HG03378 (cell line): ENCODE measurements around the gene TRMT10A.
"Not testable (repeated sequence)": the region's sequence is repeated elsewhere in the genome, so short reads cannot be mapped to it uniquely, and the experiment has no call there.

Source experiments
- ATAC-seq: cut with Tn5 transposase; IDR thresholded peaks from one replicate; pipeline ENCODE4 v1.9.1; 2021; ENCODE audit warnings: mild to moderate bottlenecking, moderate library complexity; ENCODE audit not compliant: unreplicated experiment

Gene TRMT10A

DNA sequence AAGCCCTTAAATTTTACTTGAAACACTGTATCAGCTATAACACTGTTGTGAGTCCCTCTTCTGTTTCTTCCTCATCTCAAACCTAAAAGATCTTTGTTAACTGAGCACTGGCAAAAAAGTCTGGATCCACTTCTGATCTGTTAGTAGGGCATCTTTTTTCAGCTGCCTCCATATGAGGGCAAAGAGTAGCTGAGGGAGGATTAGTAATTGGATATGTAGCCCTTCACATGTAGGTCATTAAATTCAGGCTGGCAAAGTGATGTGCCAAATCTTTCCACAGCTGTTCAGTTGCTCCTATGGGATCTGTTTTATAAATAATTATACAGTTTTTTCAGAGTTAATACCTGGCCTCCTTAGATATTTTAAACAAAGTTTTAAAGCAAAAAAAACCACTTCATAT is 1.1 kb upstream of the TRMT10A start:
- no peak for ATAC-seq

DNA sequence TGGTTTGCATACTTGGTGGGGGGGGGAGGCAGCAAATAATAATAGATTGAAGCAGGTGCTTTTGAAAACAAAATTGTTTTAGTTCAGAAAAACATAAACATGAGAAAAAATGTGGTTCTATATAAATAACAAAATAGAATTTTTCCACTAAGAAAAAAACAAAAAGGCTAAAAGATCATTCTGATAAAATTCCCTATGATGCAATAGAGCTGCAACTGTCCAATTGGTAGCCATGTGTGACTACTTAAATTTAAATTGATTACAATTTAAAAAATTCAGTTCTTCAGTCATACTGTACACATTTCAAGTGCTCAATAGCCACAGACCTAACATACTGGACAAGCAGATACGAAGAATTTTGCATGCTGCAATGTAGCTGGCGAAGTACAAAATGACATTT is 11.0 kb downstream of the TRMT10A start:
- ATAC-seq, result no peak

DNA sequence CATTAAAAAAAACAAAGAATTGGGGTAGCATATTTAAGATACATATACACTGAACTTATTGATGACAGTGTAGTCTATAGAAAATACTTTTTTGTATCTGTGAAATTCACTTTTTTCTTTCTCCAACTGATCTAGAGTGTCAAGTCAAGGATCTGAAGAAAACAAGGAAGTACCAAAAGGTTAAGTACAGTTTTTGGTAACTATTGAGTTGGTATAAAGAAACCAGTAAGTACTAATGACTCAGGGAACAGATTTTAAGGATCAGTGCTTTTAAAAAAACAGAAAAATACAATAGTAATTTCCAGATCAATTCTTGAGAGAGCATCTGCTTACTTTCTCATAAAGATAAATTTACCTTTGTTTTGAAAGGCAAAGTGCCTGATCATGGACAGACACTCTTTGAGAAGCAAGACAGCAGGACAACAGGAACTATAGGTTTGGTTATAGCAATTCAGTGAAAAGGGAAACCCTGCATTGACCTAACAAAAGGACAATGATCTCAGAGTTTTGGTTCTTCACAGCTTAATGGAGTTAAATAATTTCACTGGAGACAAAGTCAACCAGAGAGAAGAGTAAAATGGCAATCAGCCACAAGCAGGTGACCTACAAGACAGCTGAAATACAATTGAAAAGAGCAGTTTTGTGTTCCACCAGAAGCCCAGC is 23.4 kb downstream of the TRMT10A start:
- ATAC-seq, result no peak

DNA sequence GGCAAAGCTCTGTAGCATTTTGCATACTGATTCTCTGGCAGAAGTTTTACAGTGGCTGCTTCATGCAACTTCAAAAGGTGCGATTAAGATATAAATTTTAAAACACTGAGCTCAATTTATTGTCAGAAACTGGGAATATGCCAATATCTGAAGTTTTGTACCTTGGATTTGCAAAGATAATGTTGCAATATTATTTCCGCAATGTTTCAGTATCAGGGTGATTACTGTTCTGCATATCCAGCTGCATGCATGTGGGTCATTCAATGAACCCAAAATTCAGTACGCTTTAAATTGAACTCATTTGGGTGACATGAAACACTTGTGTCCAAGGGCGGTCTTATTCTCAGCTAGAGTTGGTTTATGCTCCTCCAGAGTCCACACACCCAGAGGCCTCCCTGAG is 26.2 kb downstream of the TRMT10A start:
- no peak for ATAC-seq

DNA sequence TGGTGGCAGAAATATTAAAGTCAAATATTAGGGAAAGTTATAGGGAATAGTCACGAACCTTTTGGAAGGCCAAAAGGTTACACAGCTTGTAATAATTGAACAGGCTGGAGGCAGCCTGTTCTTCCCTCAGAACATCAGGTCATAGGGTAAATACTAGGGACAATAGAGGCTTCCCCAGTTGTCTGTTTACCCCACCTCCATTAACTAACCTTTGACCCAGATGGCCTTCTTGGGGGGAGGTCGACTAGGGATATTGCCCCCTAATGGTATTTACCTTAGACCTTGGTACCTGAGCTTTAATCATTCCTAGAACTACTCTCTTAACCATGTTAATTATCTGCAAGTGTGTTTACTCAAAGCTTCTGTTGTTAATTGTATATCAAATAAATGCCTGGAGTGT is 27.0 kb downstream of the TRMT10A start:
- ATAC-seq, result no peak

DNA sequence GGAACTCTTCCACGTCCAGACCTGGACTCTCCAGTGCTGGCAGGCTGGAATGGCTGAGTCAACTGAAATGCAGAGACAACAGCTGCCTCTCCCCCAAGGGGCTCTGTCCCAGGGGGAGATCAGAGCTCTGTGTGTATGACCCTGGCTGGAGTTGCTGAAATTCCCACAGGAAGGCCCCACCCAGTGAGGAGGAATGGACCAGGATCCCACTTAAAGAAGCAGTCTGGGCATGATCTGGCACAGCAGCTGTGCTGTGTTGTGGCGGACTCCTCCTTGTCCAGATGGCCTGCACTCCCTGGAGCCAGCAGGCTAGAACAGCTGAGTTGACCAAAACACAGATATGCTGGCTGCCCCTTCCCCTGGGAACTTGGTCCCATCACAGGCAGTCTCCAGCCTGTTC is 27.6 kb downstream of the TRMT10A start:
- ATAC-seq, result no peak

DNA sequence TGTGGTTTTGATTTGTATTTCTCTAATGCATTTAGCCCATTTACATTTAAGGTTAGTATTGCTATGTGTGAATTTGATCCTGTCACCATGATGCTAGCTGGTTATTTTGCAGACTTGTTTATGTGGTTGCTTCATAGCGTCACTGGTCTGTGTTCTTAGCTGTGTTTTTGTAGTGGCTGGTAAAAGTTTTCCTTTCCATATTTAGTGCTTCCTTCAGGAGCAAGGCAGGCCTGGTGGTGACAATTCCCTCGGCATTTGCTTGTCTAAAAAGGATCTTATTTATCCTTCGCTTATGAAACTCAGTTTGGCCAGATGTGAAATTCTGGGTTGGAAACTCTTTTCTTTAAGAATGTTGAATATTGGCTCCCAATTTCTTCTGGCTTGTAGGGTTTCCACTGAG is 29.1 kb downstream of the TRMT10A start:
- not testable (repeated sequence) for ATAC-seq

DNA sequence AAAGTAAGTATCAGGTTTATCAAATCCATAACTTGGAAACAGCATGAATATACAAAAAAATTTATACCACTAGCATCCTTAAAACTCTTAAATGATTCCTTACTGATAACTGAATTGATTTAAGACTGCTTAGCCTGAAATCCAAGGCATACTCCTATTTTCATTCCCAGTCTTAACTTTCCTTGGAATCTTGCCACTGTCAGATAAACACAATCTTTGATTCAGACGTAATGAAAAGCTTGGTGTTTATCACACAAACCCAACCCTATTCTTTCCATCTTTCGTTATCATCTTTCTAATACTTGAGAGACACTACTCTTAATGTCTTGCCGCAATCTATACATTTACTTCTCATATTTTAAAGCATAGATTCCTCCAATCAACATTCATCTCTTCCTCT is 33.9 kb downstream of the TRMT10A start:
- no peak for ATAC-seq

DNA sequence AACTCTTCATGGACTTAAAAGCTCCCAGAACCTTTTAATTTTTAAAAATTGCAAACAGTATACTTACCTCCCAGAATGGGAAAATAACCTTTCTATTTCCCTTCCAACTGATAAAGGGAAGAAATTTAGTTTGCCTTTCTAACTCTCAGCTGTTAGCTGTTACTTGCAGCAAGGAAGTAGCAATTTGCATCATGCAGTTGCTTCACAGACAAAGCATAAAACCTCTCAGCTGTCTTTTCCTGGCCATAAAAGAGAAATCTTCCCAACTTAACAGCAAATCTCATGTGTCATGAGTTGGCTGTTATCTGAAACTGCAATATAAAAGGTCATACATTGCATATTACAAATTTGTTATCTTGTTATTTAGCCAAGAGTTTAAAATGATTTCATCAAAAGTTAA is 34.6 kb downstream of the TRMT10A start:
- ATAC-seq, result no peak

DNA sequence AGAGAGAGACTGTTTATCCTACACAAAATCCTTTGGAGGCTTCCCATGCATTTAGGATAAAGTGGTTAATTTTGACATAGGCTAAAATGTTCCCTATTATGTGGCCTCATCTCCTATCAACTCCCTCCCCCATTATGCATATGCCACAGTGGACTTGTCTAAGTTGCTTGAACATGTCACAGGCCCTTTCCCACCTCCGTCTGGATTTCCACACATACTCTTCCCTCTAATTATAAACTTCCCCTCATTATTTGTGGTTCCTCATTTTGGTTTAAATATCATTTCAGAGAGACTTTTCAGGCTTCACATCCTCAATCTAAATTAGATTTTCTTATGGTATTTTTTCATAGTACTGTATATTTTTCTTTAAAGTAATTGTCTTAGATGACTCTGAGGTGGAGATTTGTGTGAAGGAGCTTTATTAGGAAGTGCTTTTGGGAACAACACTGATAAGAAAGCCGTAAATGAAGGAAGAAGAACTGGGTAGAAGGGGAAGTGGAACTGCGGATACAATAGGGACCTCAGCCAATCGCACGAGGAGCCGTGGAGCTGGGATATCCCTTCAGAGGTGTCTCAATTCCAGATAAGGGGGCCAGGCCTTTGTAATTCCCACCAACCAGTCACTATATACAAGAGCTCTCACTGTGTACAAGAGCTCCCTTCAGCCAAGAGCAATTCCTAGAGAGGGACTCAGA is 45.1 kb downstream of the TRMT10A start:
- ATAC-seq, result no peak

DNA sequence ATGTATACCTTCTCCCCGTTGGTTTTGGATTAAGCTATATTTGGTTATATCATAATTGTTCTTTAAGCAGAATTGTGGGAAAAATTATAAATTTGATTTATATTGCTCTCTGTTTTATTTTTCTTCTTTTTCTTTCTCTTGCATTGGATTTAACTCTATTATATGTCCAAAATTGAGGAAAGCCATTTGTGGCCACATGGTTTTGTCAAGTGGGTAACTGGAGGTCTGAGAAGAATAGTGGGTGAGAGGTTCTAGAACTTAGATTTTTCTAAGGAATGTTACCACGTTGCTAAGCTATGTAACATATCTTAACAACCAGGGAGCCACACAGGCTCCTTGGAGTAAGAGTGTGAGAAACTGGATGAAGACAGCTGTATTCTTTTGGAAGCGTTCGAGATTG is 53.1 kb downstream of the TRMT10A start, which contains the start of gene C4orf17:
Gene C4orf17, plus strand, starts transcription at position 301 of the 400 bp plus-strand sequence. CDS start 2,061 bp downstream, outside the sequence.
- ATAC-seq, result no peak

DNA sequence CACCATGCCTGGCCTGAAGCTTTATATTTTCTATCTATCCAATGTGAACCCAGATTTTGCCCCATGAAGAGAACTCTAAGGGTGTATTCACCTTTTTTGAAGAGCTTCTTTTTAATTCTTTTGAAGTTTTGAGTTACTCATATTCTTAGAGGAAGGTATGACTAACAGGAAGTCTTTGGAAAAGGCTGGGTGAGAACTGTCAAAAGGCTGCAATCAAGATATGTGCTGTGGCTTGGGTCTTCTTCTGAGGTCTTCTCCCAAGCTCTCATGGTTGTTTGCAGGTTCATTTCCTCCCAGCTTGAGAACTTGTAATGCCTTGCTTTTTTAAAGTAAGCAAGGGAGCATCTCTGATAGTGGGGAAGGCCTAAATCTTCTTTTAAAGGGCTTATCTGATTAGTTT is 56.1 kb downstream of the TRMT10A start:
- ATAC-seq, result no peak

DNA sequence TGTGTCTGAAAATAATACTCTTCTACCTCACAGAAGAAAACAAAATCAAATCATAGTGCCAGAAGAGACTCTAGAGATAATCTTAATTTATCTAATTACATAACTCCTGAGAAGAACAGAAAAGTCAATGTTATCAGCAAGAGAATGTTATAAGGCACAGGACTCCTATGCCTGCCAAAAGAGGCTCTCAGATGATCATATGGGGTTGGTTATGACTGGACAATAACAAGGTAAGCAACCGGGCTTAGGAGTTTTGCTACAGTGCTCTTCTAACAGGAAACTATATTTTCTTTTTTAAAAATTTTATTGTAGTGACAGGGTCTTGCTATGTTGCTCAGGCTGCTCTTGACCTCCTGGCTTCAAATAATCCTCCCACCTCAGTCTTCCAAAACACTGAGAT is 56.5 kb downstream of the TRMT10A start:
- no peak for ATAC-seq

DNA sequence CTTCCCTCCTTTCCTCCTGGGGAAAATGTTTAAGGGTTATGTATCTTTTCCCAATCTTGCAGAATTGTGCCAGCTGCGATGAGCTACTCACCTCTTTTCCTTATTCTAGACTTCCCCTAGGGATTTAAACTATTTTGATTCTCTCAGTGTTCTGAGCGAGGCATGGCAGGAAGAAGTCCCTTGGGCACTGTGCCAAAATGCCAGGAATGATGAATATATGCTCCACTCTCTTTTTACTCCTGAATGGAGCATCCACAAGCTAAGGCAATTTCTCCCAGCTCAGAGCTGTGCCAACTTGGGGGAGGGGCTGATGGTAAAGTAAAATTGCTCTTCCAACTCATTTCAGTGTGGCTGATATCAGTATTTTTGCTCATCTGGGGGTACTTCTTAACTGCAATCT is 57.1 kb downstream of the TRMT10A start:
- no peak for ATAC-seq

DNA sequence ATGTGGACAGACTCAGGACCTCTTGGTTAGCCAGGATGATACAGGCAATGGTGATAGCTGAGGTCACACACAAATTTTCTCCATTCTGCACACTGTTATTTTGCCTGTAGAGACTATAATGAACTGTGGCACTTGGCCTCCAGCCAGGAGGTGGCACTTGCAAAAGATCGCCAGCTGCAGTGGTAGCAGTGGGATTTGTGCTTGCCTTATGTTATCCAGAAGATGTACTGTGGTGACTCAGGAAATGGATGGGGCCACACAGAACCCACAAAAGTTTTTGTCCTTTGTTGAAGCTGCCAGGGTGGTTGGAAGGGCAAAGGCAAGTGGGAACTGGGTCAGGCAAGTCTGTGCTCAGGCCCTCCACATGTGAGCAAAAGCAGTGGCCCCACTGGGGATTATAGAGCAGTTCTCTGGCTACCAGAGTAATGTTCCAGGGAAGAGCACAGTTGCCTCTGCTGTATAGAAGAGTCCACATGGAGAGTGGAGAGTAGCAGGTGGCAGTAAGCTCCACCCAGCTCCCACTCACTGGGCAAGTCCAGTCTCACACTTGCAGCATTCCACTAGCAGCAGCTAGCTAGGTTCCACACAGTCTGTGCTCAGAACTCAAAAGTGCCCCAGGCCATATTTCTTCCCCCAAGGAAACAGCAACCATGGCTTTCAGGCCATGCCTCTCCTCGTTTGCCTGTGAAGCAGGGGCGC is 58.9 kb downstream of the TRMT10A start:
- ATAC-seq, result no peak
